ENCODE data around the gene NACC2.

Gene NACC2

DNA sequence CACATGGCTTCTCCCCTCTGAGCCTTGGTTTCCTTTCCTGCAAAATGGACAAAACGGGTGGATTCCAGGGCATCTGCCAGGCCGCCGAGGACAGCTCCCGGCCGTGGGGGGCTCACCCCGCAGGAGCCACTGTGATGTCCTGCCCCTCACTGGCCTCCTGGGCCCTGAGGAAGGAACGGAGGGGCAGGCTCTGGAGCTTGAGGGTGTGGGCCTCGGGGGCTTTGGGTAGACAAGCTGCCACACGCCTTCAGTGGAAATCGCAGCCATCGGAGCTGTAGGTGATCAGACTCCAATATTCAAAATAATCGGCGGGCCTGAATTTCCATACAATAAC lies 101.7 kb downstream of the NACC2 start:
- DNase-seq (ENCODE audit: low read depth) = no peak

GRCh38 chr9:135992486-135993408 lies 102.3 kb downstream of the NACC2 start:
- DNase-seq (ENCODE audit: low read depth) = no peak

GRCh38 chr9:135991771-135992170 lies 103.3 kb downstream of the NACC2 start:
- DNase-seq (ENCODE audit: low read depth) = no peak

DNA sequence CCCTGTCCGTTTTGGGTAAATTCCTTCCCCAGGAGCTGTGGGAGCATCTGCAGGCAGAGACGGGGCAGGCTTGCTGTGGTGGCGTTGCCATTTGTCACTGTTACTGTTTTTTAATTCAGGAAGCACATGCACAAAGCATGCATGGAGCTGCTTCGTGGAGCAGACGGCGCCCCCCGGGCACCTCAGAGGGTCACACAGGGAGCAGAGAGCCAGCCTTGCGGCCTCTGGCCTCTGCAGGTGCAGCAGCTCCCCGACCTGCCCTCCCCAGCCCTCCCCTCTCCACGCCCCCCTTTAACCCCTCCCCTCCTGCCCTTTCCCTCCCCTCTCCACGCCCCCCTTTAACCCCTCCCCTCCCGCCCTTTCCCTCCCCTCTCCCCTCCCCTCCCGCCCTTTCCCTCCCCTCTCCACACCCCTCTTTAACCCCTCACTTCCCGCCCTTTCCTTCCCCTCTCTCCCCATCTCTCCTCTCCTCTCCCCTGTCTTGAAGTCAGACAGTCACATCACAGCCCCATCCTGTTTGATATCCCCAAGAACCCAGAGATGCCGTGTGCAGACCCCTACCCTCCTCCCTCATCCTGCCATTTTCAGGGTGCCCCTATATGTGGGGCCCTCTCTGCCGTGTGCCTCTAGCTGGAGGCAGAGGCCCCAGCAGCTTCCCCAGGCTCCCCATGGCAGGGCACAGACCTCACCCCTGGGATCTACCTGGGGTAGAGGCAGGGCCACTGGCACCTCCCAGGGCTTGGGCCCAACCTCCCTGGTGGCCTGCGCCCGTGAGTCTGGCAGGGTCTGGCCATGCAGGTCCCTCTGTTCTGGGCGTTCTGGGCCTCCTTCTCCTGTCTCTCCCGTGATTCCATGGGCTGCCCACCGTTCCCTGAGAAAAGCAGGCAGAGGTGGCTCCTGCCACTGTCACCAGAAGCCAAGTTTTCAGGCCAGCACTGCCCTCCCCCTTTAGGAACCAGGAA lies 104.3 kb downstream of the NACC2 start:
- no peak for DNase-seq (ENCODE audit: low read depth)

- no peak for DNase-seq (ENCODE audit: low read depth)
Measured at GRCh38 chr9:135989722-135990467, 105.2 kb downstream of the NACC2 start.

- no peak for DNase-seq (ENCODE audit: low read depth)
Measured at GRCh38 chr9:135989157-135989556, 105.9 kb downstream of the NACC2 start.

- DNase-seq (ENCODE audit: low read depth) = no peak
Measured at GRCh38 chr9:135988493-135988892, 106.6 kb downstream of the NACC2 start.

DNA sequence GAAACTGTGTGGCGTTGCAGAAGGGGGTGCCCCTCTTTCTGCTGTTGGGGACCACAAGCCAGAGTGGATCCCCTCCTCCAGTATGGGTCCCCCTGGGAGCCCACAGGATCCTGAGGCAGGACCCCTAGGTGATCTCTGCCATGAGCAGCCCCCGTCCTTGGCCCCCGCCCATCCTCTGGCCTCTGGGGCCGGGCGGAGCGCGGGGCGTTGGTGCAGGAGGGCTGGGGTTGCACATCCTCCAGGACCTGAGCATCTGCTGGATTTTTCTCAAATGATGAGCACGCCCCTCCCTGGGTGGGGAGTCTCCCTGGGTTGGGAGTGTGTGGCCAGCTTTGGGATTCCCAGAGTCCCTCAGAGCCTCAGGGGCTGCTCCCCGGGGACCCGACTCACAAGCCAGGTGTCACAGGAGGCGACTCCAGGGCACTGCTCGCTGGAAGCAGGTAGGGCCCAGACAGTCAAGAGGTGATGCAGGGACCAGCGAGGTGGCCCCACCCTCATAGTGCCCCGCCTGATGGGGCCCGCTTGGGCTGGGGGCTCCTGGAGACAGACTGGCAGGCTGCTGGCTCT lies 107.2 kb downstream of the NACC2 start:
- no peak for DNase-seq (ENCODE audit: low read depth)

GRCh38 chr9:135986605-135987004 lies 108.5 kb downstream of the NACC2 start:
- no peak for DNase-seq (ENCODE audit: low read depth)

DNA sequence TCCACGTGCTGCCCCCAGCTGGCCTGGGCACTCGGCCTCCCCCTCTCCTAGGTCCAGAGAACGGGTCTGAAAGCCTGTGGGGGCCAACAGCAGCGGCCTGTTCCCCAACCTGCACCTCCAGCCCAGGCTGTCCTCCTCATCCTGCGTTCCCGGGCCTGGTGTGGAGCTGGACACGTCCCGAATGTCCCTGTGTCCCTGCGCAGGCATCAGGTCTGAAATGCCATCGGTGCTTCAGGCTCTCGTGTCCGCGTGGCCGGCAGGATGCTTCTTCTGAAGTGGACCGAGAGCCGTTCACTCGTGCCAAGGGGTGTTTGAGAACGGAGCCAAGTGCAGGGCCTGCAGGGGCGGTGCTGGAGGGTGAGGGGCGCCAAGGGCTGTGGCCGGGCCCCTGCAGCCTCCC lies 109.2 kb downstream of the NACC2 start:
- DNase-seq (ENCODE audit: low read depth) = no peak

- no peak for DNase-seq (ENCODE audit: low read depth)
Measured at GRCh38 chr9:135985459-135985774, 109.7 kb downstream of the NACC2 start.

DNA sequence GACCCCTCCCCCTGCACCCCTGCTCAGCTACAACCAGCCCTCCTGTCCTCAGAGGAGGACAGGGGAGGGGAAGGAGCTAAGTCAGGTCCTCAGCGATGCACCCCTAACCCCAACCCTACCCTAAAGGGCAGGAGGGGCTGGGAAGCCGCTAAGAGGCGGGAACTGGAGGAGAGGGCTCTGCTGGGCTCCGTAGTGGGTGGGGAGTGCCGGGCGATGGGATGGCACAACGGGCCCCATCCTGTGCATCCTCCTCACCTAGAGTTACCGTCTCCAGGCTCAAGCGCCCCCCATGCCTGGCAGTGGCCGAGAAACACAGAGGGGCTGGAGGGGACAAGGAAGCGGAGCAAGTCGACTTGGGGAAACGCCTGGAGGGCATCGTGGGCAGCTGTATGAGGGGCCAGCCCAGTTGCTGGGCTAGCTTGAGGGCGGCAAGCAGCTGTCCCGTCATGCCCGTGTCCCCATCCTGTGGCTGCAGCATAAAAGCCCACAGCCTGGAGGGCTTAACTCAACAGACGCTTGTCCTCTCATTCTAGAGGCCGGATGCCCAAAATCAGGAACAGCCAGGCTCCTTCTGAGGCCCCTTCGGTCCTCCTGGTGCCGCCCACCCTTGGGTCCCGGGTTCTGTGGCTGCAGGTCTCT lies 110.9 kb downstream of the NACC2 start:
- DNase-seq (ENCODE audit: low read depth) = no peak

DNA sequence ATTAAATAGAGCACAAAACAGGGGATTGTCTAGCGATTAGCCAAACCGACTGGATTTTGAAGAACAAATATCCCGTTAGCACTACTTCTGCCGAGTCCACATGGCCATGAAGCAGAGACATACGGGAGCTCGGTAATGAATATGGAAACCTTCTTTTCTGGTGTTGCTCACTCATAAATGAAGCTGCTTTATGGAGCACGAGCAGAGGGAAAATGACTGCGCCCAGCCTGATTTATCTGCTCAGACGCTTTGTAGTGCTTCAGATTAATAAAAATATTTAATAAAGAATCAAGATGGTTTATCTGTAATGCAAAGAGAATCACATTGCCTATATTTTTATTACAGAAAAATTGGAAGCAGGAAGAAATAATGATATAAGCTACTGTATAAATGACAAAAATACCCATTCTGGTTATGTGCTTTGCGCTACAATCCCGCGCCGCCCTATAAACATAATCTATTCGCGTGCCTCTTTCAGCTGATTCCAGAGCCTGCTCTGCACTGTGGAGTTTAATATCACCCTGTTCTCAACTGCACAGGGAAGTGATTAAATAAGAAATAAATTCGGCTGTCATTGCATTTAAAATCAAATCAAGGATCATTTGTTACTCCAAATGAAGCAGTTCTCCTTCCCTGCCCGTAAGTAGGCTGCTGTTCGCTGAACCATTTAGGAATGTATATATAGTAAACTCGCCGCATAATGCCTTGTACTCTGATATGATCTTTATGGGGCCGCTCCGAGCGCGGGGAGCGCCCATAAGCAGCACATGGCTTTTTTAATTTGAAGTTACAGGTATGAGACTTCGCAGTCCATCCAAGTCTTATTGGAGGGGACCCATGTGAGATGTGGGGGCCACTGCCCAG lies 111.6 kb downstream of the NACC2 start:
- no peak for DNase-seq (ENCODE audit: low read depth)

GRCh38 chr9:135982499-135983207 lies 112.4 kb downstream of the NACC2 start:
- no peak for DNase-seq (ENCODE audit: low read depth)

- DNase-seq (ENCODE audit: low read depth) = no peak
Measured at GRCh38 chr9:135980926-135981630, 114.0 kb downstream of the NACC2 start.

- no peak for DNase-seq (ENCODE audit: low read depth)
Measured at GRCh38 chr9:135979547-135980166, 115.4 kb downstream of the NACC2 start.

GRCh38 chr9:135978642-135979546 lies 116.2 kb downstream of the NACC2 start:
- DNase-seq (ENCODE audit: low read depth) = no peak

GRCh38 chr9:135976944-135977343 lies 118.1 kb downstream of the NACC2 start:
- DNase-seq (ENCODE audit: low read depth) = no peak

Data from stimulated activated CD8-positive, alpha-beta memory T cell treated with anti-CD3 and anti-CD28 coated beads, Interleukin-7, amount 100 ng/mL, for 24 hours (primary cell).